Measurements from ENCODE around the gene THOC7.

DNA sequence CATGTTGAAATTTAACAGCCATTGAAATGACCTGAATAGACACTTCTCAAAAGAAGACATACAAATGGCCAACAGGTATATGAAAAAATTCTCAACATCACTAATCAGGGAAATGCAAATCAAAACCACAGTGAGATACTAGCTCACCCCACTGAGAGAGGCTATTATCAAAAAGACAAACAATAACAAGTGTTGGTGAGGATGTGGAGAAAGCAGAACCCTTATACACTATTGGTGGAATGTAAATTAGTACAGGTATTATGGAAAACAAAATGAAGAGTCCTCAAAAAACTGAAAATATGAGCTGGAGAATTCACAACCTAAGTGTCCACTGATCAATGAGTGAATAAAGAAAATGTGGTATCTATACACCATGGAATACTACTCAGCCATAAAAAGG, 21.5 kb downstream of the THOC7 start:
- TF ChIP-seq POLR2A (IDR thresholded peaks at IDR 0.05) (no peak), POLR2AphosphoS5 (IDR thresholded peaks at IDR 0.05) (no peak)

Data from gastroesophageal sphincter (tissue), 2 donors.